RPMI8226 (cell line): Measurements from ENCODE around the gene MAP1LC3B.

Source experiments
- DNase-seq: peaks from one replicate; pipeline ENCODE4 v3.0.0-alpha.2; 2015

Gene MAP1LC3B

GRCh38 chr16:87435372-87436224 is 43.5 kb downstream of the MAP1LC3B start:
- DNase-seq, result no peak

- no peak for DNase-seq
Measured at GRCh38 chr16:87436225-87437172, 44.4 kb downstream of the MAP1LC3B start.

GRCh38 chr16:87437327-87437726 is 45.2 kb downstream of the MAP1LC3B start:
- no peak for DNase-seq

DNA sequence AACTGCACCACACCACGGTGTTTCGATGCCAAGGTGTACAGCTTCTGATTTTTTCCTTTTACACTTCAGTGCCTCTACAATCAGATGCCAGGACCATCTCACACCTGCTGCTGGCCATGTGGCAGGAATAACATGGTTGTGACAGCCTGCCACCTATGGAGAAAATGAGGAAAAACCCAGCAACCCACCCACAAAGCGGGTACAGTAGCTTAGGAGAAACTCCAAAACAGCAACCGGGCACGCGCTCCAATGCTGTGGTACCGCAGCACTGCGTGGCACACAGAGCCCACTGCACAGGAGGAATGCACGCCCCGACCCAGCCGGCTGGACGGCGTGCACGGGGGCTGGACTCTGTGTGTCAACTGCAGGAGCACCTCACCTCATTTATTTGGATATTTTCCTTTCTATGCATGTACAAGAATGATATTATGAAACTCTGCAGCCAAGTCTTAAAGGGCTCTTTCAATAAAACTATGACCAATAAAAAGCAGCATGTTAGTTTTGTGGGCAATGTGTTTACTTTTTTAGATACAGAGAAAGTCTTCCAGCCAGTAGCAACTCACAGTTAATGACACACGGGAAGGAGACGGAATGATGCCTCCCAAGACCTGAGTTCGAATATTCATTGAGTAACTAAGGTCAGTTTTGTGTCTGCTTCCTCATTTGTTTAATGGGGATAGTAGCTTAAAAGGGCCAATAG is 45.9 kb downstream of the MAP1LC3B start:
- no peak for DNase-seq

GRCh38 chr16:87438611-87438985 is 46.5 kb downstream of the MAP1LC3B start:
- no peak for DNase-seq

DNA sequence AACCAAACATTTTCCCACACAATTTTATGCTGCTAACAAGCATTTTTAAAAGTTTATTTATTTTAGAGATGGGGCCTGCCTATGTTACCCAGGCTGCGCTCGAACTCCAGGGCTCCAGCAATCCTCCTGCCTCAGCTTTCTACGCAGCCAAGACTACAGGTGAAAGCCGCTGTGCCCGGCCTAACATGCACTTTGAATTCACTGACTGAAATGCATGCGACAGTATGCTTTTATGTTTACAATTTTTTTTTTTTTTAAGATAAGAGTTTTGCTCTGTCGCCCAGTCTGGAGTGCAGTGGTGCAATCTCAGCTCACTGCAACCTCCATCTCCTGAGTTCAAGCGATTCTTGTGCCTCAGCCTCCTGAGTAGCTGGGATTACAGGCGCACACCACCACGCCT is 47.8 kb downstream of the MAP1LC3B start:
- DNase-seq, result no peak

GRCh38 chr16:87441886-87442580 is 49.9 kb downstream of the MAP1LC3B start:
- DNase-seq, result no peak

- no peak for DNase-seq
Measured at GRCh38 chr16:87442581-87442966, 50.4 kb downstream of the MAP1LC3B start.

GRCh38 chr16:87443016-87443415 is 50.9 kb downstream of the MAP1LC3B start:
- no peak for DNase-seq

DNA sequence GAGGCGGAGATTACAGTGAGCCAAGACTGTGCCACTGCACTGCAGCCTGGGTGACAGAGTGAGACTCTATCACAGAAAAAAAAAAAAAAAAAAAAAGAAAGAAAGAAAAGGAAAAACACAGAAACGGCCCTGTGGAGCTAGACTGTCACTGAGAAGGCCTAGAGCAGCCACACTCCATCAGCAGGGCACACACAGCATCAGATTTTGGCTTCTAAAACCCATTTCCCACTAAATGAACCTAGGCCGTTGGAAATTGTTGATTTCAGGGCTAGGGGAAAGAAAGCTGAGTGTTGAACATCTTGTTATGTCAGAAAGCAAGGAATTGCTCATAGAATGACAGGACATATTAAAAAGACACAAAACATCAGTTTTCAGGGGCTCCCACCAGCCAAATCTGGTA is 51.8 kb downstream of the MAP1LC3B start:
- DNase-seq, result no peak

- DNase-seq, result no peak
Measured at GRCh38 chr16:87445486-87445885, 53.4 kb downstream of the MAP1LC3B start.

- no peak for DNase-seq
Measured at GRCh38 chr16:87446479-87446878, 54.3 kb downstream of the MAP1LC3B start.

DNA sequence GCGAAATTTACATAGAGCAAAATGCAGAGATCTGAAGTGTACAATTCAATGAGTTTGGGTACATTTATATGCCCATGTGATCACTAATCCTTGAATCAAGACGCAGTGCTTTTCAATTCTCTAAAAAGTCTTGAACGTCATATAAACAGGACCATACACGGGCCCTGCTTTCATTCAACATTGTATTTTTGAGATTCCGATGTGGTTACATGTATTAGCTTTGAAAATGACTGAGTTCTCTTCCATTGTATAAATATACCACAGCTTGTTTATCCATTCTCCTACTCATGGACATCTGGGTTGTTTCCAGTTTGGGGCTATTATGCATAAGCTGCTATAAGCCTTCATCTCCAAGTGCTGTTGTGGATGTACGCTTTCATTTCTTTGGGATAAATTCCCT is 55.2 kb downstream of the MAP1LC3B start:
- DNase-seq, result no peak

GRCh38 chr16:87448866-87449265 is 56.7 kb downstream of the MAP1LC3B start:
- DNase-seq, result no peak

DNA sequence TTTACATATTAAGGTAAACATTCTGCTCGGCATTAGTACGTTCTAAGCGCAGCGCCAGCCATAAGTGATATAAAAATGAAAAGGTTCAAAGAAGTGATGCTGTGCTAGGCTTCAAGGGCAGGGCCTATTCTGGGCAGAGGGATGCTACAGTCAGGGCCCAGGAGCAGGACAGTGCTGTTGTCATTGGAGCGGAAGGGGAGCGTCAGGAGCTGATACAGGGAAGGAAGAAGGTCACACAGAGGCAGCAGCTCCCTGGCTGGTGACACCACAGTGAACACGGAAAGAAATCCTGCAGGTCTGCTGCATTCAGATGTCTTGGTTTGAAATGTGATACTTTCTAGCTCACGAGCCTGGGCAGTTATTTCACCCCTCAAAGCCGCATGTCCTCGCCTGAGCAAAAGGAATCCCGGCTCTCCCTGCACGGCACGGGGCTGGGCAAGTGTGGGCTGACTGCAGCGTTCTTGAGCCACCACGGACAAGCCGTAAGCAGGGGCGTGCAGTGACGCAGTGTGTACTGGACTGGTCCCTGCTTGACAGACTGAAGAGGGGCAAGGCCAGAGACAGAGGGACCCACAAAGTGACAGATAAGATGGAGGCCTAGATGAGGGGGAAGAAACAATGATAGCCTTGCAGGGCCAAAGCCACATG is 59.6 kb downstream of the MAP1LC3B start:
- no peak for DNase-seq

- no peak for DNase-seq
Measured at GRCh38 chr16:87453326-87453725, 61.2 kb downstream of the MAP1LC3B start.
